ENCODE results near the gene HMG20A. TPM values are rescaled to one million over a fixed set of nuclear protein-coding genes. Genes with fewer than 3 reads are reported as not detected.

Gene HMG20A
- polyA plus RNA-seq, 1 donor from 2014 or later: 52.2 TPM

DNA sequence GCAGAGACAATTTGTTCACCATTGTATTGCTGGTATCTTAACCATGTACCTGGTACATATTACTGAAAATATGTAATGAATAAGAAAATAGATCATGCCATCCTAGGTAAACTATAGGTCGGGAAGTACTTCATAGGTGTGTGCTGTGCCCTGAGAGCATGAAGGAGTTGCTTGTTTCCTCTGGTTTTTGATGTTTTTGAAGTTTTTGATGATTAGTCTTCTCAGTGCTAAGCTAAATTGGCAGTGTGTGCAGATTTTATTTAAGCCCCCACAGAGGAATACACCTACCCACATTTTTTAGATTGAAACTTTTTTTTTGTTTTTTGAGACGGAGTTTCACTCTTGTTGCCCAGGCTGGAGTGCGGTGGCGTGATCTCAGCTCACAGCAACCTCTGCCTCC is 16.6 kb downstream of the HMG20A start:
- Histone ChIP-seq H3K4me2 (ENCODE audit: low read length) (no peak overlapping the region), H3K9me2 (ENCODE audit: insufficient read depth, low read length) (no peaks in the 10 kb centered on the region), H3K9ac (ENCODE audit: low read length) (no peak overlapping the region), H4K20me1 (ENCODE audit: insufficient read depth) (no peaks in the 10 kb centered on the region), H3K27me3 (ENCODE audit: insufficient read depth, low read depth, low read length) (no peaks in the 10 kb centered on the region), H3K36me3 (ENCODE audit: insufficient read depth, low read length) (no peaks in the 10 kb centered on the region), H3F3A (ENCODE audit: insufficient read depth, low read length, poor library complexity, severe bottlenecking) (no peaks in the 10 kb centered on the region), H3K27ac (ENCODE audit: low read length) (no peak overlapping the region), H3K79me2 (replicated peaks; ENCODE audit: insufficient read depth, low read length) (peaks cover 23% of the 10 kb centered on the region), H3K9me3 (ENCODE audit: low read length) (no peaks in the 10 kb centered on the region), H3K4me3 (ENCODE audit: low read length) (no peak overlapping the region), H2AFZ (ENCODE audit: low read depth, low read length) (no peak overlapping the region)
- no peak for TF ChIP-seq TAF1 (IDR thresholded peaks at IDR 0.05; ENCODE audit: low read depth)
- no peak for TF ChIP-seq POLR2AphosphoS5 (IDR thresholded peaks at IDR 0.05)
- no peak for TF ChIP-seq MXI1 (conservative IDR thresholded peaks at IDR 0.05; ENCODE audit: poor library complexity, severe bottlenecking)
- TF ChIP-seq EZH2 (IDR thresholded peaks at IDR 0.05; ENCODE audit: borderline replicate concordance, insufficient read depth, low read length, poor library complexity, severe bottlenecking): no peak
- TF ChIP-seq EP300 (conservative IDR thresholded peaks at IDR 0.05; ENCODE audit: poor library complexity, severe bottlenecking): no peak
- TF ChIP-seq RAD21 (conservative IDR thresholded peaks at IDR 0.05): no peak
- no peak for TF ChIP-seq SMC3 (conservative IDR thresholded peaks at IDR 0.05; ENCODE audit: poor library complexity)
- TF ChIP-seq, protein P1, sequence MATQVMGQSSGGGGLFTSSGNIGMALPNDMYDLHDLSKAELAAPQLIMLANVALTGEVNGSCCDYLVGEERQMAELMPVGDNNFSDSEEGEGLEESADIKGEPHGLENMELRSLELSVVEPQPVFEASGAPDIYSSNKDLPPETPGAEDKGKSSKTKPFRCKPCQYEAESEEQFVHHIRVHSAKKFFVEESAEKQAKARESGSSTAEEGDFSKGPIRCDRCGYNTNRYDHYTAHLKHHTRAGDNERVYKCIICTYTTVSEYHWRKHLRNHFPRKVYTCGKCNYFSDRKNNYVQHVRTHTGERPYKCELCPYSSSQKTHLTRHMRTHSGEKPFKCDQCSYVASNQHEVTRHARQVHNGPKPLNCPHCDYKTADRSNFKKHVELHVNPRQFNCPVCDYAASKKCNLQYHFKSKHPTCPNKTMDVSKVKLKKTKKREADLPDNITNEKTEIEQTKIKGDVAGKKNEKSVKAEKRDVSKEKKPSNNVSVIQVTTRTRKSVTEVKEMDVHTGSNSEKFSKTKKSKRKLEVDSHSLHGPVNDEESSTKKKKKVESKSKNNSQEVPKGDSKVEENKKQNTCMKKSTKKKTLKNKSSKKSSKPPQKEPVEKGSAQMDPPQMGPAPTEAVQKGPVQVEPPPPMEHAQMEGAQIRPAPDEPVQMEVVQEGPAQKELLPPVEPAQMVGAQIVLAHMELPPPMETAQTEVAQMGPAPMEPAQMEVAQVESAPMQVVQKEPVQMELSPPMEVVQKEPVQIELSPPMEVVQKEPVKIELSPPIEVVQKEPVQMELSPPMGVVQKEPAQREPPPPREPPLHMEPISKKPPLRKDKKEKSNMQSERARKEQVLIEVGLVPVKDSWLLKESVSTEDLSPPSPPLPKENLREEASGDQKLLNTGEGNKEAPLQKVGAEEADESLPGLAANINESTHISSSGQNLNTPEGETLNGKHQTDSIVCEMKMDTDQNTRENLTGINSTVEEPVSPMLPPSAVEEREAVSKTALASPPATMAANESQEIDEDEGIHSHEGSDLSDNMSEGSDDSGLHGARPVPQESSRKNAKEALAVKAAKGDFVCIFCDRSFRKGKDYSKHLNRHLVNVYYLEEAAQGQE (IDR thresholded peaks at IDR 0.05; ENCODE audit: borderline replicate concordance): no peak
- TF ChIP-seq, protein P2, sequence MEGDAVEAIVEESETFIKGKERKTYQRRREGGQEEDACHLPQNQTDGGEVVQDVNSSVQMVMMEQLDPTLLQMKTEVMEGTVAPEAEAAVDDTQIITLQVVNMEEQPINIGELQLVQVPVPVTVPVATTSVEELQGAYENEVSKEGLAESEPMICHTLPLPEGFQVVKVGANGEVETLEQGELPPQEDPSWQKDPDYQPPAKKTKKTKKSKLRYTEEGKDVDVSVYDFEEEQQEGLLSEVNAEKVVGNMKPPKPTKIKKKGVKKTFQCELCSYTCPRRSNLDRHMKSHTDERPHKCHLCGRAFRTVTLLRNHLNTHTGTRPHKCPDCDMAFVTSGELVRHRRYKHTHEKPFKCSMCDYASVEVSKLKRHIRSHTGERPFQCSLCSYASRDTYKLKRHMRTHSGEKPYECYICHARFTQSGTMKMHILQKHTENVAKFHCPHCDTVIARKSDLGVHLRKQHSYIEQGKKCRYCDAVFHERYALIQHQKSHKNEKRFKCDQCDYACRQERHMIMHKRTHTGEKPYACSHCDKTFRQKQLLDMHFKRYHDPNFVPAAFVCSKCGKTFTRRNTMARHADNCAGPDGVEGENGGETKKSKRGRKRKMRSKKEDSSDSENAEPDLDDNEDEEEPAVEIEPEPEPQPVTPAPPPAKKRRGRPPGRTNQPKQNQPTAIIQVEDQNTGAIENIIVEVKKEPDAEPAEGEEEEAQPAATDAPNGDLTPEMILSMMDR (IDR thresholded peaks at IDR 0.05; ENCODE audit: poor library complexity, severe bottlenecking): no peak

DNA sequence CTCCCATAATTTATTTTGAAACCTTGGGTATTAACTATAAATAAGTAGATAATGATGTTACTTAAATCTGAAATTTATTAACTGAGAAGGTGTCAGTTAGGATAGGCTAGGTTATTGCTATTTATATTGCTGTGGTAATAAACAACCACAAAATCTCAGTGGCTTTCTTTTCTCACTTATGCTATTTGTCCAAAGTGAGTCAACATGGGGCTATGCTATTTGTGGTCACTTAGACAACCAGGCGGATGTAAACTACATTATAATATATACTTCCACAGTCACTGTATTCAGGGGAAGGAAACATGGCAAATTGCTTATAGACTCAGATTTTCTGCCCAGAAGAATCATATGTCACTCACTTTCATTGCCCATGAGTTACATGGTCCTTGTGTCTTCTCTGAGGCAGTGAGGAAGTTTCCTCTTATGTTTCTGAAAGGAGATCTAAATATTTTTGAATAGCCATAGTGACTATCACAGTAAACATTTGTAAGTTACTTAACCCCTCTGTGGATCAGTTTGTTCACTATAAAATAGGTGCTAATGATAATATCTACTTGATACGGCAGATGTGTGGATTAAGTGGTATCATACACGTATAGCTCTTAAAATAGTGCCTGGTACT is 19.8 kb downstream of the HMG20A start:
- H4K20me1 ChIP-seq (ENCODE audit: insufficient read depth): no peaks in the 10 kb centered on the region
- H3K27ac ChIP-seq (ENCODE audit: low read length): no peak overlapping the region
- no peak for TF ChIP-seq POLR2AphosphoS5 (IDR thresholded peaks at IDR 0.05)
- no peak for TF ChIP-seq SMC3 (conservative IDR thresholded peaks at IDR 0.05; ENCODE audit: poor library complexity)
- no peaks in the 10 kb centered on the region for H3F3A ChIP-seq (ENCODE audit: insufficient read depth, low read length, poor library complexity, severe bottlenecking)
- no peak overlapping the region for H2AFZ ChIP-seq (ENCODE audit: low read depth, low read length)
- H3K9me3 ChIP-seq (ENCODE audit: low read length): no peaks in the 10 kb centered on the region
- no peaks in the 10 kb centered on the region for H3K27me3 ChIP-seq (ENCODE audit: insufficient read depth, low read depth, low read length)
- H3K4me2 ChIP-seq (ENCODE audit: low read length): no peak overlapping the region
- H3K9me2 ChIP-seq (ENCODE audit: insufficient read depth, low read length): no peaks in the 10 kb centered on the region
- H3K9ac ChIP-seq (ENCODE audit: low read length): no peak overlapping the region
- H3K36me3 ChIP-seq (ENCODE audit: insufficient read depth, low read length): no peaks in the 10 kb centered on the region
- H3K4me3 ChIP-seq (ENCODE audit: low read length): no peak overlapping the region
- H3K79me2 ChIP-seq (replicated peaks; ENCODE audit: insufficient read depth, low read length): peaks cover 19% of the 10 kb centered on the region
